SU-DHL-6 (cell line): Measurements from ENCODE around the gene ACOX1.

Experiments
- CTCF ChIP-seq: fragments of 200-600 bp; sonication (generic); IDR thresholded peaks from one replicate; pipeline ENCODE4 v1.5.1; 2017; ENCODE audit warnings: antibody characterized with exemption, mild to moderate bottlenecking, low read length, moderate library complexity; ENCODE audit not compliant: insufficient read depth, poor library complexity, severe bottlenecking
- EZH2phosphoT487 ChIP-seq: fragments of 200-600 bp; sonication (generic), shearing (Covaris generic); conservative IDR thresholded peaks from 2 replicates; pipeline ENCODE4 v1.6.1; 2018; ENCODE audit warnings: mild to moderate bottlenecking, antibody characterized with exemption, low read length, moderate library complexity, mixed read lengths

- TF ChIP-seq EZH2phosphoT487 (no peak), CTCF (no peak)
Measured at GRCh38 chr17:76018340-76018680, 39.3 kb upstream of the ACOX1 start.
